K562 (cell line): ENCODE measurements around the gene LRMDA. TPM values are rescaled to one million over a fixed set of nuclear protein-coding genes. Genes with fewer than 3 reads are reported as not detected.

Source experiments
- ATAC-seq: fragments of 200-7000 bp; cut with Tn5 transposase; 3 replicates; pipeline ENCODE4 v1.9.1; 2020; ENCODE audit warnings: moderate library complexity
- BruUV-seq: library from RNA; stranded (reverse); fragments of 400-500 nt; replicated peaks from 2 replicates; lab custom pipeline; 2021; lab: Mats Ljungman, UMichigan
- CTCF ChIA-PET: fragments of 300-600 bp; formaldehyde crosslinking; extraction: SDS; loops from one replicate; lab custom pipeline; 2021; ENCODE audit warnings: low intra/inter-chr PET ratio; lab: Yijun Ruan, JAX
- POLR2A ChIA-PET: fragments of 300-600, 350-650 bp; sonication (Branson Sonifier 250); formaldehyde crosslinking; extraction: SDS; loops from one replicate; lab custom pipeline; 2021; ENCODE audit warnings: antibody characterized with exemption, inconsistent platforms; lab: Yijun Ruan, JAX
- DNase-seq, 4 experiments: peaks; one replicate each; pipeline versions ENCODE4 v3.0.0 to v3.0.0-alpha.2; 2011 to 2018; ENCODE audit warnings: low spot score in 3 of 4, mixed read lengths in 3 of 4; ENCODE audit errors: extremely low read depth in 1 of 4
- FAIRE-seq: peaks from 2 replicates; lab custom pipeline; 2011; peaks lifted over from hg19 to GRCh38; lab: Jason Lieb, UNC
- H2AFZ ChIP-seq: 2 replicates; pipeline ENCODE4 v1.6.0; 2011; ENCODE audit warnings: low read depth, low read length, control low read depth, inconsistent platforms
- H3K27ac ChIP-seq: fragments of 200-600 bp; 3 replicates; pipeline ENCODE4 v1.8.0; 2011; ENCODE audit warnings: low read depth, mild to moderate bottlenecking, control low read depth, inconsistent platforms, low read length, moderate library complexity, mixed read lengths; ENCODE audit errors: extremely low read depth
- H3K27me3 ChIP-seq, 2 experiments: fragments of 300-600 bp in 1 of 2; 2 replicates in 1 of 2; 3 replicates in 1 of 2; pipeline versions ENCODE4 v1.6.0 to v1.8.0; 2011; ENCODE audit warnings: inconsistent platforms in 2 of 2, low read length in 2 of 2, mild to moderate bottlenecking in 1 of 2, mixed read lengths in 1 of 2, moderate library complexity in 1 of 2; ENCODE audit not compliant: control insufficient read depth in 2 of 2, insufficient read depth in 2 of 2
- H3K36me3 ChIP-seq: fragments of 300-600 bp; 3 replicates; pipeline ENCODE4 v1.8.0; 2011; ENCODE audit warnings: mild to moderate bottlenecking, low read length, inconsistent platforms; ENCODE audit not compliant: control insufficient read depth, insufficient read depth
- H3K4me1 ChIP-seq, 2 experiments: fragments of 200-600 bp in 1 of 2; replicated peaks in 1 of 2; 2 replicates in 1 of 2; 3 replicates in 1 of 2; pipeline versions ENCODE4 v1.5.1 to v1.8.0; 2011; ENCODE audit warnings: inconsistent platforms in 2 of 2, low read length in 2 of 2, mild to moderate bottlenecking in 1 of 2, mixed read lengths in 1 of 2, moderate library complexity in 1 of 2; ENCODE audit not compliant: control insufficient read depth in 2 of 2, insufficient read depth in 2 of 2
- H3K4me2 ChIP-seq: 2 replicates; pipeline ENCODE4 v1.6.1; 2011; ENCODE audit warnings: low read length, control low read depth, inconsistent platforms, mixed read lengths; ENCODE audit not compliant: insufficient read depth
- H3K4me3 ChIP-seq: fragments of 200-600 bp; sonication (generic), shearing (Covaris generic); 2 replicates; pipeline ENCODE4 v1.5.1; 2016; ENCODE audit warnings: control low read depth, inconsistent platforms
- H3K79me2 ChIP-seq: fragments of 200-600 bp; 3 replicates; pipeline ENCODE4 v1.8.0; 2011; ENCODE audit warnings: low read length, inconsistent platforms; ENCODE audit not compliant: control insufficient read depth, insufficient read depth
- H3K9ac ChIP-seq, 2 experiments: 2 replicates each; pipeline versions ENCODE4 v1.6.0 to v1.6.1; 2011; ENCODE audit warnings: low read depth in 2 of 2, low read length in 2 of 2, control low read depth in 1 of 2, inconsistent platforms in 1 of 2, mild to moderate bottlenecking in 1 of 2, mixed read lengths in 1 of 2; ENCODE audit not compliant: insufficient read depth in 1 of 2
- H3K9me1 ChIP-seq: one replicate; pipeline ENCODE4 v1.6.0; 2011; ENCODE audit warnings: inconsistent platforms, mild to moderate bottlenecking, low read length, moderate library complexity; ENCODE audit not compliant: control insufficient read depth, insufficient read depth
- H3K9me3 ChIP-seq: replicated peaks from 2 replicates; pipeline ENCODE4 v1.5.1; 2011; ENCODE audit warnings: low read depth, low read length, inconsistent platforms; ENCODE audit not compliant: control insufficient read depth, insufficient read depth
- H4K20me1 ChIP-seq: replicated peaks from 2 replicates; pipeline ENCODE4 v1.6.1; 2011; ENCODE audit warnings: low read length, inconsistent platforms, mixed read lengths; ENCODE audit not compliant: control insufficient read depth, insufficient read depth
- BACH1 ChIP-seq: fragments of 200-800 bp; sonication (Bioruptor generic); IDR thresholded peaks from 2 replicates; pipeline ENCODE4 v1.6.1; 2016; ENCODE audit warnings: missing genetic modification characterization, missing compliant biosample characterization
- CBFA2T2 ChIP-seq: fragments of 450-650 bp; conservative IDR thresholded peaks from 2 replicates; pipeline ENCODE4 v1.6.1; 2017; ENCODE audit warnings: mild to moderate bottlenecking
- CHCHD3 ChIP-seq: fragments of 250-450 bp; sonication (Bioruptor Pico); IDR thresholded peaks from 2 replicates; pipeline ENCODE4 v2.1.2; 2022; ENCODE audit warnings: mild to moderate bottlenecking
- COPS2 ChIP-seq: fragments of 450-650 bp; conservative IDR thresholded peaks from 2 replicates; pipeline ENCODE4 v1.6.1; 2016; ENCODE audit warnings: mild to moderate bottlenecking, moderate library complexity
- ELF4 ChIP-seq: fragments of 450-650 bp; formaldehyde crosslinking; IDR thresholded peaks from 2 replicates; pipeline ENCODE4 v1.4.0; 2022; ENCODE audit warnings: missing genetic modification characterization
- FOXK1 ChIP-seq: sonication (generic); formaldehyde crosslinking; IDR thresholded peaks from 2 replicates; pipeline ENCODE4 v1.8.0; 2022; ENCODE audit warnings: missing genetic modification reagents, mild to moderate bottlenecking, borderline replicate concordance
- NR4A1 ChIP-seq, 2 experiments: fragments of 250-450 bp in 1 of 2; fragments of 450-650 bp in 1 of 2; sonication (Bioruptor Pico) in 1 of 2; IDR thresholded peaks; 2 replicates each; pipeline versions ENCODE4 v1.4.0 to v1.6.1; 2016 to 2020; ENCODE audit warnings: mild to moderate bottlenecking in 2 of 2, missing compliant biosample characterization in 1 of 2, missing genetic modification characterization in 1 of 2, moderate library complexity in 1 of 2
- PHF20 ChIP-seq: fragments of 450-650 bp; IDR thresholded peaks from 2 replicates; pipeline ENCODE4 v1.6.1; 2018; ENCODE audit not compliant: partially characterized antibody
- POLR3A ChIP-seq: IDR thresholded peaks from 2 replicates; pipeline ENCODE4 v1.6.1; 2011; ENCODE audit warnings: borderline replicate concordance, mild to moderate bottlenecking, moderate library complexity; ENCODE audit not compliant: insufficient read length, insufficient read depth; ENCODE audit errors: extremely low read depth
- PRMT5 ChIP-seq: sonication (generic); formaldehyde crosslinking; IDR thresholded peaks from 2 replicates; pipeline ENCODE4 v1.5.0; 2020; ENCODE audit warnings: missing genetic modification reagents
- PRPF4 ChIP-seq: fragments of 200-400 bp; formaldehyde crosslinking; IDR thresholded peaks from one replicate; pipeline ENCODE4 v1.6.1; 2017; ENCODE audit warnings: low read length, low read depth, mild to moderate bottlenecking; ENCODE audit not compliant: insufficient read depth, poor library complexity, severe bottlenecking
- RHOXF2B ChIP-seq: fragments of 250-450 bp; sonication (Bioruptor Pico); conservative IDR thresholded peaks from 2 replicates; pipeline ENCODE4 v1.5.1; 2021
- RNF2 ChIP-seq: sonication (generic); IDR thresholded peaks from 2 replicates; pipeline ENCODE4 v1.6.1; 2016
- SP2 ChIP-seq: IDR thresholded peaks from 2 replicates; pipeline ENCODE4 v1.6.1; 2011; ENCODE audit warnings: mild to moderate bottlenecking, low read depth, low read length, moderate library complexity; ENCODE audit not compliant: poor library complexity, severe bottlenecking; ENCODE audit errors: extremely low read depth
- ZNF263 ChIP-seq: sonication (generic); formaldehyde crosslinking; IDR thresholded peaks from 2 replicates; pipeline ENCODE4 v1.8.0; 2022; ENCODE audit warnings: mild to moderate bottlenecking, missing genetic modification reagents, borderline replicate concordance
- ZNF551 ChIP-seq: fragments of 250-450 bp; sonication (Bioruptor Pico); IDR thresholded peaks from 2 replicates; pipeline ENCODE4 v1.5.0; 2021; ENCODE audit warnings: mild to moderate bottlenecking, moderate library complexity
- WGBS: fragments of 100-300 bp; shearing (Covaris generic); methylation state at CpG from one replicate; pipeline ENCODE4 v1.1.6; 2016; ENCODE audit warnings: low coverage, mixed read lengths; ENCODE audit not compliant: insufficient coverage; ENCODE audit errors: missing lambda C conversion rate; 5-methylcytosine and 5-hydroxymethylcytosine counted together
- in situ Hi-C: fragments of 300-500 bp; cut with MboI; formaldehyde crosslinking; loops from 4 replicates; pipeline ENCODE4 v1.15.0; 2018; ENCODE audit warnings: inconsistent platforms, mixed read lengths
- intact Hi-C: fragments of 100-400 bp; cut with micrococcal nuclease; formaldehyde crosslinking; loops from 2 replicates; pipeline ENCODE4 v1.14.2; 2022
- polyA plus RNA-seq, 8 experiments: library from polyadenylated mRNA; depleted of rRNA in 4 of 8; stranded (reverse) in 5 of 8; unstranded in 3 of 8; fragments of >200 nt; fragmentation: Nextera tagmentation in 2 of 8; fragmentation: Illumina TruSeq in 1 of 8; extraction: Ambion mirVana in 2 of 8; extraction: Trizol in 1 of 8; gene quantifications; 2 replicates each; pipeline versions ENCODE4 v1.2.1 to v1.2.3, GENCODE V29; 2011 to 2014; ENCODE audit warnings: inconsistent platforms in 1 of 8, missing spikeins in 1 of 8
- total RNA-seq, 7 experiments: library from RNA; depleted of rRNA in 6 of 7; stranded (reverse); fragments of >200 nt in 6 of 7; fragmentation: Illumina TruSeq in 2 of 7; extraction: Trizol in 2 of 7; gene quantifications; 2 replicates each; pipeline versions ENCODE4 v1.2.1 to v1.2.3, GENCODE V29; 2011 to 2021; ENCODE audit warnings: low replicate concordance in 1 of 7
- TF ChIP-seq, protein P1 (sequence below): IDR thresholded peaks from 2 replicates; pipeline ENCODE4 v1.6.1; 2016; ENCODE audit warnings: missing genetic modification characterization, missing compliant biosample characterization

LRMDA gene
- total and polyA plus RNA-seq, 9 of the 15 experiments (the other 6 are each of a cell fraction or from before 2014, with no cell fraction given) = 0.25 TPM; not detected in 8

DNA sequence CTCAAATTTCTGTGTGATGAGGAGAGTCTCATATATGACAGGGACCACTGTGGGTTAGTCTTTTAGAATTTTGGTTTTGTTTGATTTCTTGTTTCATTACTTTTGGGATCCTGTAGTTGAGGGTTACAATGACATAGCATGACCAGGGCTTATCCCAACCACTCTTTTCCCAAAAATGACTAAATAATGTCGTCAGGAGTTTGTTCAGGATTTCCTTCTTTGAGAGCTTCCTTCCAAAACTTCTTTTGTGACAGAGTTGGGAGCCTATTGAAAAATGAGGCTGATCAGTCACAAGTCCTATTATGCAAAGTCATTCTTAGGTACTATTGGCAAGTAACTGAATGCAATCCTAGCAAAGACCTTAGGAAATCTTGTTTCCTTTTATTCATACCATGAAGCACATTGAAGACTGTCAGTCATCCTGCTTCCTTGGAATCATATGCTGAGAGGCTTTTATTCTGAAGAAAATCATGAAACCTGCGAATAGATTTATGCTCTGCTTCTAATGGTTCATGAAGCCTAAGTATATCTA lies 498.3 kb downstream of the LRMDA start:
- Histone ChIP-seq H3K4me1 (no peaks in the 10 kb centered on the region), H3K4me3 (no peak overlapping the region), H3K27ac (no peak overlapping the region), H3K9me1 (no peaks in the 10 kb centered on the region), H3K9ac (no peak overlapping the region), H3K79me2 (no peaks in the 10 kb centered on the region), H3K4me2 (no peak overlapping the region), H2AFZ (no peak overlapping the region), H3K9me3 (no peaks in the 10 kb centered on the region), H4K20me1 (no peaks in the 10 kb centered on the region), H3K36me3 (no peaks in the 10 kb centered on the region)
- FAIRE-seq (no peak), ATAC-seq (no peak), DNase-seq (no peak)
- BruUV-seq = no TSS peak
- 0% methylated on average over 2 of the region's 2 CpGs for WGBS
- ChIA-PET POLR2A (no interaction called here), CTCF (no interaction called here)
- intact Hi-C loops = loop anchor here (10.0 kb wide), 1 partner anchor 525 kb away; the partner anchor contains the start of gene ZNF503
- TF ChIP-seq PRMT5 (no peak), ZNF551 (CRISPR knock-in tag) (no peak), CHCHD3 (CRISPR knock-in tag) (no peak), NR4A1 (CRISPR knock-in tag; IDR thresholded peaks at IDR 0.05) (no peak), NR4A1 (tag; IDR thresholded peaks at IDR 0.05) (no peak), RNF2 (no peak), ZNF263 (CRISPR knock-in tag) (no peak), CBFA2T2 (no peak), SP2 (no peak), FOXK1 (no peak), ELF4 (CRISPR knock-in tag) (no peak), POLR3A (no peak), COPS2 (no peak), RHOXF2B (CRISPR knock-in tag) (no peak), PHF20 (no peak), PRPF4 (no peak), BACH1 (tag) (no peak)
- TF ChIP-seq, protein P1, sequence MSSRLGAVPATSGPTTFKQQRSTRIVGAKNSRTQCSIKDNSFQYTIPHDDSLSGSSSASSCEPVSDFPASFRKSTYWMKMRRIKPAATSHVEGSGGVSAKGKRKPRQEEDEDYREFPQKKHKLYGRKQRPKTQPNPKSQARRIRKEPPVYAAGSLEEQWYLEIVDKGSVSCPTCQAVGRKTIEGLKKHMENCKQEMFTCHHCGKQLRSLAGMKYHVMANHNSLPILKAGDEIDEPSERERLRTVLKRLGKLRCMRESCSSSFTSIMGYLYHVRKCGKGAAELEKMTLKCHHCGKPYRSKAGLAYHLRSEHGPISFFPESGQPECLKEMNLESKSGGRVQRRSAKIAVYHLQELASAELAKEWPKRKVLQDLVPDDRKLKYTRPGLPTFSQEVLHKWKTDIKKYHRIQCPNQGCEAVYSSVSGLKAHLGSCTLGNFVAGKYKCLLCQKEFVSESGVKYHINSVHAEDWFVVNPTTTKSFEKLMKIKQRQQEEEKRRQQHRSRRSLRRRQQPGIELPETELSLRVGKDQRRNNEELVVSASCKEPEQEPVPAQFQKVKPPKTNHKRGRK (tag) = no peak
- TF ChIP-seq, all 486 proteins: peak for 0
- in situ Hi-C loops = no loop called here
- H3K27me3 ChIP-seq = no peaks in the 10 kb centered on the region; a peak in 1 of 5 replicates
